HCT116 (cell line): ENCODE measurements around the gene MLLT3. TPM values are rescaled to one million over a fixed set of nuclear protein-coding genes. Genes with fewer than 3 reads are reported as not detected.

Experiments
- ATAC-seq: fragments of 200-7000 bp; cut with Tn5 transposase; 2 replicates; pipeline ENCODE4 v1.9.1; 2020; ENCODE audit warnings: mild to moderate bottlenecking, moderate library complexity
- BruUV-seq: library from RNA; stranded (reverse); fragments of 400-500 nt; replicated peaks from 2 replicates; lab custom pipeline; 2021; lab: Mats Ljungman, UMichigan
- CTCF ChIA-PET: fragments of 300-600 bp; sonication (Branson Sonifier 250); formaldehyde crosslinking; loops from one replicate; lab custom pipeline; 2021; ENCODE audit warnings: antibody characterized with exemption; lab: Charles Lee
- POLR2A ChIA-PET: fragments of 300-600, 350-600 bp; sonication (Branson Sonifier 250); formaldehyde crosslinking; loops from one replicate; lab custom pipeline; 2021; ENCODE audit warnings: antibody characterized with exemption; lab: Charles Lee
- RAD21 ChIA-PET, 2 experiments: fragments of 300-600 bp; sonication (Branson Sonifier 250); formaldehyde crosslinking; loops; one replicate each; lab custom pipeline; 2023; ENCODE audit warnings: low total read pairs in 2 of 2; ENCODE audit not compliant: uncharacterized antibody in 2 of 2, unreplicated experiment in 2 of 2, low non-redundant PET in 1 of 2; lab: Charles Lee
- DNase-seq: peaks from one replicate; pipeline ENCODE4 v3.0.0-alpha.2; 2010; ENCODE audit warnings: low read depth, low spot score
- H2AFZ ChIP-seq: fragments of 200-600 bp; shearing (Covaris generic), sonication (generic); 2 replicates; pipeline ENCODE4 v1.6.1; 2017; ENCODE audit warnings: low read depth, mixed run types, mixed read lengths, antibody characterized with exemption, low read length; ENCODE audit not compliant: poor library complexity, severe bottlenecking
- H3K27ac ChIP-seq: 2 replicates; pipeline ENCODE4 v1.5.1; 2012; ENCODE audit warnings: low read depth, low read length
- H3K27me3 ChIP-seq: fragments of 200-600 bp; sonication (generic); 2 replicates; pipeline ENCODE4 v1.6.1; 2016; ENCODE audit warnings: mixed run types, low read length, mixed read lengths; ENCODE audit not compliant: insufficient read depth
- H3K36me3 ChIP-seq, 2 experiments: fragments of 200-500 bp in 1 of 2; fragments of 200-600 bp in 1 of 2; sonication (Bioruptor generic) in 1 of 2; sonication (generic) in 1 of 2; 2 replicates each; pipeline versions ENCODE4 v1.5.1 to v1.6.1; 2014 to 2016; ENCODE audit warnings: low read length in 2 of 2, inconsistent platforms in 1 of 2, mixed read lengths in 1 of 2, mixed run types in 1 of 2; ENCODE audit not compliant: insufficient read depth in 2 of 2, control insufficient read depth in 1 of 2
- H3K4me1 ChIP-seq, 2 experiments: fragments of 200-600 bp in 1 of 2; sonication (generic) in 1 of 2; 2 replicates each; pipeline versions ENCODE4 v1.5.1 to v1.6.1; 2012 to 2017; ENCODE audit warnings: low read length in 2 of 2, inconsistent platforms in 1 of 2, mild to moderate bottlenecking in 1 of 2, mixed read lengths in 1 of 2, mixed run types in 1 of 2, moderate library complexity in 1 of 2; ENCODE audit not compliant: insufficient read depth in 2 of 2, control insufficient read depth in 1 of 2
- H3K4me2 ChIP-seq: fragments of 200-600 bp; sonication (generic); 2 replicates; pipeline ENCODE4 v1.6.1; 2017; ENCODE audit warnings: mixed run types, low read length, mixed read lengths
- H3K4me3 ChIP-seq, 2 experiments: fragments of 200-600 bp in 1 of 2; sonication (generic) in 1 of 2; replicated peaks in 1 of 2; 2 replicates each; pipeline ENCODE4 v1.5.1; 2011 to 2016; ENCODE audit warnings: low read length in 2 of 2, control low read depth in 1 of 2, low read depth in 1 of 2, mild to moderate bottlenecking in 1 of 2, mixed read lengths in 1 of 2, mixed run types in 1 of 2
- H3K79me2 ChIP-seq: fragments of 200-600 bp; sonication (generic); 2 replicates; pipeline ENCODE4 v1.6.1; 2017; ENCODE audit warnings: mild to moderate bottlenecking, mixed run types, low read length, moderate library complexity, mixed read lengths; ENCODE audit not compliant: insufficient read depth
- H3K9ac ChIP-seq: fragments of 200-600 bp; sonication (generic); 2 replicates; pipeline ENCODE4 v1.6.1; 2016; ENCODE audit warnings: low read length, mixed read lengths
- H3K9me2 ChIP-seq: fragments of 200-600 bp; sonication (generic), shearing (Covaris generic); 2 replicates; pipeline ENCODE4 v1.6.1; 2017; ENCODE audit warnings: mixed run types, mild to moderate bottlenecking, moderate library complexity; ENCODE audit not compliant: insufficient read depth
- H3K9me3 ChIP-seq, 2 experiments: fragments of 200-500 bp in 1 of 2; fragments of 200-600 bp in 1 of 2; sonication (Bioruptor generic) in 1 of 2; sonication (generic) in 1 of 2; 2 replicates each; pipeline ENCODE4 v1.6.1; 2014 to 2017; ENCODE audit warnings: low read length in 2 of 2, mixed read lengths in 2 of 2, inconsistent platforms in 1 of 2, low read depth in 1 of 2, mild to moderate bottlenecking in 1 of 2, mixed run types in 1 of 2, moderate library complexity in 1 of 2; ENCODE audit not compliant: control insufficient read depth in 1 of 2, insufficient read depth in 1 of 2
- H4K20me1 ChIP-seq: fragments of 200-600 bp; sonication (generic), shearing (Covaris generic); 2 replicates; pipeline ENCODE4 v1.6.1; 2017; ENCODE audit warnings: mixed run types, mild to moderate bottlenecking, moderate library complexity; ENCODE audit not compliant: insufficient read depth
- ATF3 ChIP-seq: IDR thresholded peaks from 2 replicates; pipeline ENCODE4 v1.6.1; 2012
- CBX3 ChIP-seq: IDR thresholded peaks from 2 replicates; pipeline ENCODE4 v1.6.1; 2012; ENCODE audit warnings: low read depth
- CEBPB ChIP-seq: IDR thresholded peaks from 2 replicates; pipeline ENCODE4 v1.6.1; 2012; ENCODE audit warnings: low read depth
- EGR1 ChIP-seq: IDR thresholded peaks from 2 replicates; pipeline ENCODE4 v1.6.1; 2012; ENCODE audit warnings: low read depth
- ELF1 ChIP-seq: IDR thresholded peaks from 2 replicates; pipeline ENCODE4 v1.6.1; 2012; ENCODE audit warnings: low read depth, borderline replicate concordance
- EZH2phosphoT487 ChIP-seq: fragments of 200-600 bp; IDR thresholded peaks from 2 replicates; pipeline ENCODE4 v1.6.1; 2018; ENCODE audit warnings: antibody characterized with exemption, borderline replicate concordance
- FOSL1 ChIP-seq: IDR thresholded peaks from 2 replicates; pipeline ENCODE4 v1.6.1; 2012; ENCODE audit warnings: low read depth
- JUND ChIP-seq: IDR thresholded peaks from 2 replicates; pipeline ENCODE4 v1.6.1; 2012
- MAX ChIP-seq: IDR thresholded peaks from 2 replicates; pipeline ENCODE4 v1.6.1; 2012
- POLR2A ChIP-seq: IDR thresholded peaks from 2 replicates; pipeline ENCODE4 v1.7.0; 2011; ENCODE audit warnings: borderline replicate concordance; ENCODE audit not compliant: insufficient read depth, insufficient read length; ENCODE audit errors: extremely low read depth
- POLR2AphosphoS5 ChIP-seq: IDR thresholded peaks from 2 replicates; pipeline ENCODE4 v1.6.1; 2011; ENCODE audit warnings: mild to moderate bottlenecking, low read depth, low read length, moderate library complexity
- RAD21 ChIP-seq: IDR thresholded peaks from 2 replicates; pipeline ENCODE4 v1.6.1; 2012; ENCODE audit warnings: low read depth, mild to moderate bottlenecking
- SRF ChIP-seq: IDR thresholded peaks from 2 replicates; pipeline ENCODE4 v1.6.1; 2012; ENCODE audit warnings: low read depth
- YY1 ChIP-seq: IDR thresholded peaks from 2 replicates; pipeline ENCODE4 v1.6.1; 2011; ENCODE audit warnings: low read length, low read depth, moderate library complexity, mild to moderate bottlenecking; ENCODE audit not compliant: insufficient replicate concordance; ENCODE audit errors: extremely low read depth
- ZBTB33 ChIP-seq: IDR thresholded peaks from 2 replicates; pipeline ENCODE4 v1.6.1; 2011; ENCODE audit warnings: mild to moderate bottlenecking, low read length, moderate library complexity; ENCODE audit not compliant: insufficient replicate concordance; ENCODE audit errors: extremely low read depth
- ZFX ChIP-seq: fragments of 450-650 bp; IDR thresholded peaks from 2 replicates; pipeline ENCODE4 v1.6.1; 2017
- ZNF274 ChIP-seq: fragments of 200-500 bp; sonication (Bioruptor generic); IDR thresholded peaks from 2 replicates; pipeline ENCODE4 v1.6.1; 2014; ENCODE audit warnings: mild to moderate bottlenecking, low read depth, low read length, inconsistent platforms
- intact Hi-C: fragments of 100-400 bp; cut with micrococcal nuclease; formaldehyde crosslinking; loops from 2 replicates; pipeline ENCODE4 v1.10.0; 2022
- total RNA-seq: library from RNA; stranded (reverse); gene quantifications from one replicate; pipeline ENCODE4 v1.2.1, GENCODE V29; 2021; ENCODE audit not compliant: unreplicated experiment

Gene MLLT3
- total RNA-seq, 1 experiment from 2014 or later = 4.3 TPM

DNA sequence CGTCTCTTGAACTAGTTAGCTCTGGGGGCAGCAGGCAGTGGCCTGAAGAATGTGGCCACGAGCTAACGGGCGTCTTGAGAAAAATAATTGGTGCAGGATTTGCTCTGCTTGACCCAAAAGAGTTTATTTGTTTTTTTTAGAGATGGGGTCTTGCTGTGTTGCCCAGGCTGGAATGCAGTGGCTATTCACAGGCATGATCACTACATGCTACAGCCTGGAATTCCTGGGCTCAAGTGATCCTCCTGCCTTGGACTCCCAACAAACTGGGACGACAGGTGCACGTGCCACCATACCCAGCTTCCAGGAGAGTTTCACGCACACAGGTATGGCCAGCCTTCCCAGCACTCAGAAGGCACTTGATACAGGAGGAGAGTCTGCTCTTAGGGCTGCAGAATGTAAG is 203.8 kb downstream of the MLLT3 start:
- no peaks in the 10 kb centered on the region for H3K9me3 ChIP-seq
- peaks cover 6% of the 10 kb centered on the region; the same call in 1 of the 2 replicates for H3K27me3 ChIP-seq
- no peaks in the 10 kb centered on the region for H3K4me1 ChIP-seq
- H3K9ac ChIP-seq = no peak overlapping the region
- POLR2A ChIA-PET = no interaction called here
- CTCF ChIA-PET = no interaction called here
- RAD21 ChIA-PET = no interaction called here
- ATAC-seq = no peak
- no peaks in the 10 kb centered on the region for H3K9me2 ChIP-seq
- intact Hi-C loops = no loop called here
- H3K36me3 ChIP-seq = no peaks in the 10 kb centered on the region
- H3K27ac ChIP-seq = no peak overlapping the region
- TF ChIP-seq SRF = no peak
- H3K79me2 ChIP-seq = no peaks in the 10 kb centered on the region
- no peak overlapping the region for H3K4me3 ChIP-seq
- H3K4me2 ChIP-seq = no peak overlapping the region
- no peaks in the 10 kb centered on the region for H4K20me1 ChIP-seq
- DNase-seq = no peak
- no peak overlapping the region for H2AFZ ChIP-seq
- no TSS peak for BruUV-seq

GRCh38 chr9:20417373-20418080 is 204.8 kb downstream of the MLLT3 start:
- TF ChIP-seq ATF3 (no peak), CEBPB (no peak), FOSL1 (no peak), EGR1 (no peak), ELF1 (no peak), POLR2AphosphoS5 (no peak), YY1 (no peak), EZH2phosphoT487 (no peak), RAD21 (no peak), MAX (no peak), POLR2A (no peak), SRF (no peak), ZNF274 (no peak), ZBTB33 (no peak), JUND (no peak), CBX3 (no peak), ZFX (no peak)
- ChIA-PET RAD21 (no interaction called here), CTCF (no interaction called here), POLR2A (no interaction called here)
- no peak overlapping the region for H3K4me2 ChIP-seq
- ATAC-seq (no peak), DNase-seq (no peak)
- no peak overlapping the region for H3K27ac ChIP-seq
- H3K4me1 ChIP-seq = no peaks in the 10 kb centered on the region
- no peaks in the 10 kb centered on the region for H3K36me3 ChIP-seq
- H3K79me2 ChIP-seq = no peaks in the 10 kb centered on the region
- no peak overlapping the region for H3K4me3 ChIP-seq
- intact Hi-C loops = no loop called here
- H2AFZ ChIP-seq = no peak overlapping the region
- H4K20me1 ChIP-seq = no peaks in the 10 kb centered on the region
- no peak overlapping the region for H3K9ac ChIP-seq
- BruUV-seq = no TSS peak
- H3K9me2 ChIP-seq = no peaks in the 10 kb centered on the region
- peaks cover 6% of the 10 kb centered on the region; the same call in 1 of the 2 replicates for H3K27me3 ChIP-seq
- no peaks in the 10 kb centered on the region for H3K9me3 ChIP-seq
